ENCODE data around the gene MYO18B. TPM values are rescaled to one million over a fixed set of nuclear protein-coding genes. Genes with fewer than 3 reads are reported as not detected.

Gene MYO18B
- total RNA-seq, 1 experiment from 2014 or later, result 0.05 TPM

- intact Hi-C loops (cut with micrococcal nuclease), result no loop called here
- Histone ChIP-seq H3K79me2 (ENCODE audit: insufficient read depth, low read length) (no peaks in the 10 kb centered on the region), H3K9ac (ENCODE audit: low read length) (no peak overlapping the region), H3K27me3 (ENCODE audit: insufficient read depth, low read length) (peaks cover 31% of the 10 kb centered on the region), H3K4me1 (ENCODE audit: control insufficient read depth in 1 of 2, insufficient read depth in 2 of 2, low read length in 2 of 2) (no peaks in the 10 kb centered on the region), H3K27ac (ENCODE audit: low read depth, low read length) (no peak overlapping the region), H3K36me3 (ENCODE audit: control insufficient read depth in 1 of 2, insufficient read depth in 2 of 2, low read length in 2 of 2) (no peaks in the 10 kb centered on the region), H3K4me2 (ENCODE audit: low read length) (no peak overlapping the region), H3K9me3 (ENCODE audit: control insufficient read depth in 1 of 2, insufficient read depth in 1 of 2, low read depth in 1 of 2, low read length in 2 of 2) (no peaks in the 10 kb centered on the region), H2AFZ (ENCODE audit: low read depth, low read length, poor library complexity, severe bottlenecking) (no peak overlapping the region), H4K20me1 (ENCODE audit: insufficient read depth) (no peaks in the 10 kb centered on the region), H3K9me2 (ENCODE audit: insufficient read depth) (no peaks in the 10 kb centered on the region), H3K4me3 (replicated peaks in 1 of 2; ENCODE audit: low read depth in 1 of 2, low read length in 2 of 2) (no peak overlapping the region)
- POLR2A ChIA-PET, result no interaction called here
- TF ChIP-seq CBX3 (IDR thresholded peaks at IDR 0.05; ENCODE audit: low read depth) (no peak), POLR2A (IDR thresholded peaks at IDR 0.05; ENCODE audit: borderline replicate concordance, extremely low read depth, insufficient read depth, insufficient read length) (no peak), FOSL1 (IDR thresholded peaks at IDR 0.05; ENCODE audit: low read depth) (no peak)
- CTCF ChIA-PET, result no interaction called here
- no peak for DNase-seq (ENCODE audit: low read depth, low spot score)
- RAD21 ChIA-PET (ENCODE audit: low non-redundant PET in 1 of 2, low total read pairs in 2 of 2, uncharacterized antibody in 2 of 2, unreplicated experiment in 2 of 2), result no interaction called here
- no TSS peak for BruUV-seq (replicated peaks)
- no peak for ATAC-seq
Measured at GRCh38 chr22:26045051-26045450, 303.1 kb downstream of the MYO18B start.

DNA sequence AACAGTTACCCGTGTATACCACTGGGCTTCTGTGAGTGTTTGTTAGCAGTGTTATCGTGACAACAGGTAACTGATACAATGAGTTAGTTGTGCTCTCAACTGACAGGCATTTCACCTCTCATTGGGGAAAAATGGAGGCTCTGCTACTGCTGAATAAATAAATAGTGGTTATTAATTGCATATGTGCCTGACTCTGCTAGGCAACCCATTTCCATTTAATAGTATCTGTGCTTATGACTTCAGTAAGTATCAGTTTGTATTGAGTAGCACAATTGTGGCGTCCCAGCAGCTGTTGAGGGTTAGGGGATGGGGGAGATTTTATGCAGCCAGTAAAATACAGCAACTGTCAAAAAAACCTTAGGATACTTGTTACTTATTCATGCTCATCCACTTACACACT, 303.9 kb downstream of the MYO18B start:
- H3K79me2 ChIP-seq (ENCODE audit: insufficient read depth, low read length), result no peaks in the 10 kb centered on the region
- peaks cover 35% of the 10 kb centered on the region for H3K27me3 ChIP-seq (ENCODE audit: insufficient read depth, low read length)
- no peak overlapping the region for H3K27ac ChIP-seq (ENCODE audit: low read depth, low read length)
- H2AFZ ChIP-seq (ENCODE audit: low read depth, low read length, poor library complexity, severe bottlenecking), result no peak overlapping the region
- intact Hi-C loops (cut with micrococcal nuclease), result no loop called here
- no peak overlapping the region for H3K9ac ChIP-seq (ENCODE audit: low read length)
- H3K9me3 ChIP-seq (ENCODE audit: control insufficient read depth in 1 of 2, insufficient read depth in 1 of 2, low read depth in 1 of 2, low read length in 2 of 2), result no peaks in the 10 kb centered on the region
- BruUV-seq (replicated peaks), result no TSS peak
- H4K20me1 ChIP-seq (ENCODE audit: insufficient read depth), result no peaks in the 10 kb centered on the region
- H3K4me3 ChIP-seq (replicated peaks in 1 of 2; ENCODE audit: low read depth in 1 of 2, low read length in 2 of 2), result no peak overlapping the region
- ChIA-PET CTCF (no interaction called here), RAD21 (ENCODE audit: low non-redundant PET in 1 of 2, low total read pairs in 2 of 2, uncharacterized antibody in 2 of 2, unreplicated experiment in 2 of 2) (no interaction called here), POLR2A (no interaction called here)
- TF ChIP-seq CEBPB (IDR thresholded peaks at IDR 0.05; ENCODE audit: low read depth), result no peak
- TF ChIP-seq EGR1 (IDR thresholded peaks at IDR 0.05; ENCODE audit: low read depth), result no peak
- TF ChIP-seq ZBTB33 (IDR thresholded peaks at IDR 0.05; ENCODE audit: extremely low read depth, insufficient replicate concordance, low read length), result no peak
- TF ChIP-seq POLR2AphosphoS5 (IDR thresholded peaks at IDR 0.05; ENCODE audit: low read depth, low read length), result no peak
- TF ChIP-seq MAX (IDR thresholded peaks at IDR 0.05), result no peak
- no peak for DNase-seq (ENCODE audit: low read depth, low spot score)
- H3K9me2 ChIP-seq (ENCODE audit: insufficient read depth), result no peaks in the 10 kb centered on the region
- ATAC-seq, result no peak
- no peaks in the 10 kb centered on the region for H3K36me3 ChIP-seq (ENCODE audit: control insufficient read depth in 1 of 2, insufficient read depth in 2 of 2, low read length in 2 of 2)
- no peak overlapping the region for H3K4me2 ChIP-seq (ENCODE audit: low read length)
- no peaks in the 10 kb centered on the region for H3K4me1 ChIP-seq (ENCODE audit: control insufficient read depth in 1 of 2, insufficient read depth in 2 of 2, low read length in 2 of 2)
